Activated T-cell treated with anti-CD3 and anti-CD28 coated beads, Interleukin-2, amount 50 U/mL, for 1 hour (primary cell): Measurements from ENCODE around the gene RPS15A.
A peak's percentile ranks its signal among the peaks of the same experiment; 100 is the strongest.

Source experiments
- DNase-seq: peaks from one replicate; pipeline ENCODE4 v3.0.0-alpha.2; 2020

The RPS15A gene

DNA sequence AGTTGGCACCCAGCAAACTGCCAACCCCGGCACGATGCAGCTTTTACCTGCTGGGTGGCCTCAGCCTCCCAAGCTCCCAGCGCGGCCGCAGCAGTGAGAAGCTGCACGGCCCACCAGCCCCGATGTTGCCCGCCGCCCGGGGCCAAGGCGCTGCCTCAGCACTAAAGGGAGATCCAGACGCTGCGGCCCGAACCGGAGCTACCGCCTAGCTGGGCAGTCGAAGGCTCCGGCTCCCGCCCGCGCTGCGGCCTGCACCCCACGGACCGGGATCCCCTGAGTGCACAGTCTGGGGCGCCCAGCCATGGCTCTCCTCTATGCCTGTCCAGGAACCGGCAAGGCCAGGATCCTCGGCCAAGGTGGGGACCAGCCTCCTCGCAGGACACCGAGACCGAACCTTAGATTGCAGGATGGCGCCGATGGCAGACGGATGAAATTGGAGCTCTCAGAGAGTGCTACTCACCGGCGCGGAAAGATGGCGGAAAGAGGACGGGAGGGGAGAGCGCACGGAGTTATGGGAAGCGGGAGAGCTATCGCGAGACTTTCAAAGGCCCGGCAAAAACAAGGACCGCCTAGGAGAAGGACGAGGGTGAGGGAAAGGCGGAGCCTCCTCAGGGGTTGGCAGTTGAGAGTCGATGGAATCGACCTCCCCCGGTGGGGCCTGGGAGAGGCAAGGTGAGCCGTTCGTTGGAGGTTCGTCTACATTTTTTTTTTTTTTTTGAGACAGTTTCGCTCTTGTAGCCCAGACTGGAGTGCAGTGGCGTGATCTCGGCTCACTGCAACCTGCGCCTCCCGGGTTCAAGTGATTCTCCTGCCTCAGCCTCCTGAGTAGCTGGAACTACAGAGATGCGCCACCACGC is at the start of gene RPS15A:
TSS of gene RPS15A (minus strand) at position 485 of the 857 bp plus-strand sequence. CDS start 1,221 bp downstream, outside the sequence.
- DNase-seq, result peak; percentile 84

DNA sequence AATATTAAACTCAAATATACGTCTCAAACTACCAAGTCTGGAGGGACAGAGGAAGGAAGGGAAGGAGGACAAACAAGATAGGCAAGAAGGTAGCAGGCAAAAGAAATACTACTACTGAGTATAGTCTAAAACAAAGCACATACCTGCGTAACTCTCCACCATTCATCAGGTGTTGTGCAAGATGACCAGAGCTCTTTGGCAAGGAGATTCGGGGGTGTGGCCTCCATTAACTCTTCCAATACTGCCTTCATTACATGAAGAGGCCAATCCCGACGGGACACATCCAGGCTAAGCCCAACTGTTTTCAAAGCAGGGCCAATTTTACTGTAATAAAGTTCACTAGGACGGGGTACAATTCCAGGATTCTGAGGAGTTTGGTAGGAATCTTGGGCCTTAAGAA is 49.4 kb upstream of the RPS15A start:
- no peak for DNase-seq

DNA sequence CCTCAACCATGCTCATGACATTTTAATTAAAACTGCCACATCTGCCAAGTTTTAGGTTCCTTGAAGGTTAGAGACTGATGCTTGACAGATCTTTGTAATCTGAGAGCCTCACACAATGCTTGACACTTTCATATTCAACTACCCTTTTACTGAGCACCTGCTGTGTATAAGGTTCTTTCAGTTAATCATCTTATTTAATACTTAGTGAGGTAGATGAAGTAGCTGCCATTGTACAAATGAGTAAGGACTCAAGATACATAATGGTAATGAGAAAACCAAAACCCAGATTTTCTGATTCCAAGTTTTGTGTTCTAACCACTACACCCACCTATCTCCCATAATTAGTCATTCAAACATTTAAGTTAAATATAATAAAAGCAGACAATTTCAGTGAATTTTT is 46.6 kb upstream of the RPS15A start:
- no peak for DNase-seq

DNA sequence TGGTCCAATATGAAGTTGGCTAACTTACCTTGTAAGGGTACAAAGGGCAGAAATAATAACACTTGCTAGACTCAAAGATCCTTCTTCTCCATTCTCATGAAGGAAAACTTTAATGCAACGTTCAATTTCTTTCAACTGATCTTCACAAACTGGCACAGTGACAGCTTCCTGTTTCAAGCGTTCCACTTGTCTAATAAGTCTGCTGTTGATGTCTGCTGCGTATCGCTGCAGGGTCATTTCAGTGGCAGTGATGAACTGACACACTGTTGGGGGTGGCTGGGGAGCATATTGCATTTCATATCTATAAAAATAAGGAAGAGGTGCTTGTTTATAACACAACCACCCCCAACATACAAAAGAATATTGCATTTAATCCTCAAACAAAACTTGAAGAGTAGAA is 44.7 kb upstream of the RPS15A start:
- DNase-seq, result no peak

DNA sequence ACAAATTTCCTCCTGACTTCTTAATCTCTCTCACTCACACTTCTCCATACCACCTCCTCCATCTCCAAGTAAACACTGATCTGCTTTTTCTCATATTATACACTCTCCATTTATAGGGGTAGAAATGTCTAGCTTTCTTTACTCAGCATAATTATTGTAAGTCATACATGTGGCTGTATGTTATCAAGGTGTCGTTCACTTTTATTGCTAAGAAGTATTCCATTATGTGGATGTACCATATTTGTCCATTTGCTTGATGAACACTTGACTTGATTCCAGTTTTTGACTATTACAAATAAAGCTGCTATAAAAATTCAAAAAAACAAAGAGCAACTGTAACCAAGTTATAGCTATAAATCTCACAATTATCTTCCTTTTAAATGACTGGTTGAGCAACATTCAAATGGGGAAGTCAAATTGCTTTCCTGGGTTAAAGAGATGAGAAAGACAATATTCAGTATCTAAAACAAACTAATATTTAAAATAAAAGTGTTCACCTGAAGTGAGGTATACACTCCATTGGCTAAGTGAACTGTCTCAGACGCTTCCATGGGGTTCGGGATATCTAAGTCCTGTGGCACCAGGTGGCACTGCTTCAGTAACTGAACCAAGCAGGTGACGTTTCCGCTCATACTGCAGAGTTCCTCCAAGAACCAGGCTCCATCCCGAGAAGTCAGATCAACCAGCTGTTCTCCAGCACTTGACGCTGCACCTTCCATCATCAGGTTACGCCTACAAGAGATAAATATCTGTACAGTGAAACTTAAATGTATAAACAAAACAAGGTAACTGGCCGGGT is 43.8 kb upstream of the RPS15A start:
- no peak for DNase-seq

DNA sequence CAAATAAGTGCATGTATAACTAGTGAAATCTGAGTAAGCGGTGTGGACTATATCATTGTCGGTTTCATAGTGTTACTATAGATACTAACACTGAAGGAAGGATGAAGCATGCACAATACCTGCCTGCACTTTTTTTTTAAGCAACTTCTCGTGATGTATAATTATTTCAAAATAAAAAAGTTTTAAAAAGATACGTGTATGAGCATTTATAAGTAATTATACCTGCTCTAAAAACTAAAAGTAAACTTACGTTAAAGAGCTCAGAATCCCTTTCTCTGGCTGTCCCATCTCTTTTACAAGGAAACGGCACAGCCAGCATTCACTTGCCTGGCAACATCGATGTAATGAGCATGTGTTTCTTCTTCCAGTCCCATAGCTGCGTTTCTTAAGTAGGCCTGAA is 42.5 kb upstream of the RPS15A start:
- no peak for DNase-seq

DNA sequence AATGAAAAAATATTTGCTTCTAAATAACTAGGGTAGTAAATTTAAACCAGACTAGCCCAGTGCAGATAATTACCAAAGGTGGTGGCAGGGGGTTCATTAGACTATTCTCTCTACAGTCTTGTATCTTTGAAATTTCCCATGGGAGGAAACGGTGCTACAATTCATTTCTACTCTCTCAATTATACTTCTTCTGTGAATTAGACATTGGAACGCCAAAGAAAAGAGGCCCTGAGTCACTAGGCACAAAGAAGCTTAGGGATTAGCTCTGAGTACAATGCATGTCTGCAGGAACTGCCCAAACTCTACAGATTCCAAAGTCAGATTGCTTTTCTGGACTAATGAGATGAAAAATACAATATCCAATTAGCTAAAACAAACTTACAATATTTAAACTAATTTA is 41.9 kb upstream of the RPS15A start:
- no peak for DNase-seq

DNA sequence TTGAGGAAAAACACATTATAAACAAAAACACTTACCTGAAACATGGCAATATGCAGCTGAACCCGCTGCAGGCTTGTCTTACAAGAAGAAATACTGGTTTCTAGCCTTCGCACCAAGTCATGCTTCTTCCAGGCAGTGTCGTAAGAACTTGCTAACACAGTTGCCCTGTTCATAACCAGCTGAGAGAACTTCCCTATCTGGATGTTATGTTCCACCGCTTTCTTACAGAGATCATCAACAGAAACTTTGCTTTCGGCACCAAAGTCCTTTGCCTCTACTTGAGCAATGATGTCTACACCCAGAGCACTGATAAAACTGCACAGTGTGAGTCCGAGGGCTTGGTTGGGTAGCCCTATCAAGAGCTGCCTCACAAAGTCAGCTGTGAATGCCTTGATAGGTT is 39.1 kb upstream of the RPS15A start:
- no peak for DNase-seq

DNA sequence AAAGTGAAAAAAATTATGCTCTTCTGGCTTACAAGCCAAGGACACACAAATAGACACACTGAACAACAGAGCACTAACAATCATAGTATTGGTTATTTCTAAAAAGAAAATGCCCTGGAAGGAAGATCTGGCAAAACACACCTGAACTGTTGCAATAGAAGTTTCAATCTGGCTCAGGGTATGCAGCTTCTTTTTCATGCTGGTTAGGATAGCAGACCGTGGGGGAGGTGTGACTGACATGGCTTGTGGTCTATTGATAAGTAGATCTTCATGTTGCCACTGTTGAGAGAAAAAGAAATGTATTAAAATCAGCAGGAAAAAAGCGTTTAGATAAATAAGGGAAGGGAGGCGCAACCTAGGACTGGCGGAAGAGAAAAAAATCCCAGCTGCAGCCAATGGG is 37.8 kb upstream of the RPS15A start:
- DNase-seq, result no peak

DNA sequence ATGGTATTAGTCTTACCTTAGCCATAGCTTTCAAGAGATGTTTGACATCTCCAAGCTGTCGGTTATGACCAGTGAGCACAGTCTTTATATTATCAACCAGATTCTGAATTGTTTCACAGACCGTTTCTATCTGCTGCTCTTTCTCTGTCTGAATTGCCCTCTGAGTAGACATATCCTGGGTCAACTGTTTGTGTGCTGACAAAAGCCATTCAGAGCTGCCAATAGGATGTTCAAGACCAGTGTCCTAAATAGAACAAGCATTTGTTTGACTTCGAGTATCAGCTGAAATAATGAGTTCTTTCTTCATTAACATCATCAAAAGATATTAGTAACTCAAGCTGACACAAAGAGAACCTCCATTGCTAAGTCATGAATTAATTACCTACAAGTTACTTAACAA is 26.2 kb upstream of the RPS15A start:
- DNase-seq, result no peak

DNA sequence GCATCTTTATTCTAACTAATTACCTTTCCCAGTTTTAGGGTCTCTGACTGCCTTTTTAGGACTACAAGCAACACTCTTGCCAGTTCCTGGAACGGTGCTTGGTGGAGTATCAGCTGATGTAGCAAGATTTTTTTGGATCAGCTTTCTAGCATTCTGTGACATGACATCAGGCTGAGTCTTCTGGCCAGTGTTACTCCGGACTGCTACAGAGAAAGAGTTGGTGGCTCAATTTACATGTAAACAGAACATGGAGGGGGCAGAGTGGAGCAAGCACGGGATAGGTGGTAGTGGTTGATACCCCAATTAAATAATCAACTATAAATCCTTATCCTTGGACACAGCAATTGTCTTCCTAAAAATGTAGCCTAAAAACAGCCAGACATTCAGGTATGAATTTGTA is 21.8 kb upstream of the RPS15A start:
- DNase-seq, result no peak

DNA sequence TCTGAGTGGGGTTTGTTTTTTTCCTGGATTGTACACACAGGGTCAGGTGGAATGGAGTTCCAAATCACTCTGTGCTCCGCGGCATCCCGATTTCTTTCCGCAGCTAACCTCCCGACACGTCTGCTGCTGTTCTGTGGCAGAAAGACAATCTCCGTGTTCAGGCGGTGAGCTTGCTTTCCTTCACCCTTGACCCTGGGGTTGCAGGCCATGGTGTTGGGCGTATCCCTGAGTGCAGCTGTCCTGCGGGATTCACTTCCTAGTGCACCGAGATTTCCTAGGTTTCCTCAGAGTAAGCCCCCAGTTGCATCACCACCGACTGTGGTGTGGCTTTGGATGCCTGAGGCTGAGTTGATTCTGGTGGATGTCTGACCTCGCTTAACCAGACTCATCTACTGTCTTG is 19.0 kb upstream of the RPS15A start:
- no peak for DNase-seq

DNA sequence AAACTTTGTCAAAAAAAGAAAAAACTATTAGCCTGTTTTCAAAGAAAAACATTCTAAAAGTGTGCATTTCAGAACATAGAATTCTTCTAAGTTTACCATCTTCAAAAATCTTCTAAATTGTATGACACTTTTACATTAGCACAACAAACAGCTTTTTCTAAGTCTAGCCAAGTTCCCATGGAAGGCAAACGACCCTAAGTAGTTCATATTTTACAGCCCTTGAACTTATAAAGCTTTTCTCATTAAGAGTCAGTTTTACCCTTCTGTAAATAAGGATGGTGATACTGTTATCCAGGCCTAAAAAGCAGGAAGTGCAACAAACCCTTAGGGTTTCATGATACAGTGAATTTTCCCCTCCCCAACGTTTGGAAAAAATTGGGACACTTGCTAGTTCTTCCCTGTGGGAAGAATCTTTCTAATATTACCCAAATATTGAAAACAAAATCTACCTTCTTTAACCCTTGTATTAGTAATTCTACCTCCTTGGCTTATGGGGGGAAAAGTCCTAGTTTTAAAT is 15.2 kb upstream of the RPS15A start:
- DNase-seq, result no peak

DNA sequence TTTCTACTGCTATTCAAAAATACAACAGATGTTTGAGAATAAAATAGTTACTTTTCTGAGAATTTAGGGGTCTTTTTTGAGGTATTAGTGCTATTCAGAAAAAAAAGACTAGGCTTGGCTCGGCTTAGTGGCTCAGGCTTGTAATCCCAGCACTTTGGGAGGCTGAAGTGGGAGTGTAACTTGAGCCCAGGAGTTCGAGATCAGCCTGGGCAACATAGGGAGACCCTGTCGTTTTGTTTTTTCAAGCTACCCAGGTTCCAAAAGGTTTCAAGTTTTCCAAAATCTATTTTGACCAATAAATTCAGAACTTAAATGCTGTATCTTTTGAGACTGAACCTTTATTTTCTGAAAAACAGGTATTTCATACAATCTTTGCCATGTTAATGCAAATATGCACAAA is 14.4 kb upstream of the RPS15A start:
- DNase-seq, result no peak

DNA sequence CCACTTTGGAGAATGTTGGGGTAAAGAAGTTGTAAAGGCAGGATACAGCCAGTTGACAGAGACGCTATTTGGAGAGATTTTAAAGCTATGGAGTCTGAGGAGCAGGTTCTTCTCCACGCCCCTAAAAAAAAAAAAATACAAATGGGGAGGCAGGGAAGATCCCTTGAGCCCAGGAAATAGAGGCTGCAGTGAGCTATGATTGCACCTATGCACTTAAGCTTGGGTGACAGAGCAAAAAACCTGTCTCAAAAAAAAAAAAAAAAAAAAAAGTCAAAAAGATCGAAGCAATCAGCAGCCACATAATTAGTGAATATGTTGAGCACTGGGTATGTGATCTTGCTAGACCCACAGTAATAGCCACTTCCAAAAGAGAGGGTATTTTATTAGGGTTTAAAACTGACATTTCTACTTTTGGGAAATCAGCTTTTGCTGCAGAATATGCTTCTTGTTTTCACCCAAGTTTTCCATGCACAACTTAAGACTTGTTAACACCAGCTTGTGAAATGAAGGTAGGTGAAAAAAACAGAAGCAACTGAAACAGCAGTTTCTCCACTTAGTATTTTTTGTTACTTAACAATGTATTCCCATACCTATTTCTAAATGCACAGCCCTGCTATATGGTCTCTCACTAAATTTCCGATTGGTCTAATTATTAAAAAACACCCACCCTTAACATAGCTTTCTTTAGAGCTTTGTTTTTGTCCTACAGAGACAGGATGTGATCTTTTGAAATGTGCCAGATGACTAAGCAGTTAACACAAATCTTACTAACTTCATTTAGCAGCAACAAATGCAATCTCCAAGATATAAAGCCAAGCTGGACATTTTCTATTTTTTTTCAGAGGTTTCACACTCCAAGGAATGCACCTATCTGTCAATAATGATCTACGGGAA is 13.7 kb upstream of the RPS15A start:
- no peak for DNase-seq

DNA sequence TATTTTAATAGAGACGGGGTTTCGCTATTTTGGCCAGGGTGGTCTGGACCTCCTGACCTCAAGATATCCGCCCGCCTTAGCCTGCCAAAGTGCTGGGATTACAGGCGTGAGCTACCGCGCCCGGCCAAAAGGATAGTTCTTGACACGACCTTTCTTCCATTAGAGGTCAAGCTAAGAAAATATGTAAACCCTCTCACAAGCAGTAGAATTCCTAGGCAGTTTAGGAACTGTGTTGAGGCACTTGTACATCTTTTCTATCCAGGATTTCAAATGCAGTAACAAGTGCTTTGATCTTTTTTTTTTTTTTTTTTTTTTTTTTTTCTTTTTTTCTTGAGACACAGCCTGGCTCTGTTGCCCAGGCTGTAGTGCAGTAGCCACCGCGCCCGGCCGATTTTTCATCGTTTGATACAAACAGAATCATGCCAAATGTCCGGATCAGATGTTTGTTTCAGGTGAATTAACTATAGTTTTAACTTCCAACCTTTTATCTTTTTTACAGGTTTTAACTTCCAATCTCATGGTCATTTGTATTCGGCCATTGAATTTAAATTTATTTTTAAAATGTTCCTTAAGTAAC is 12.7 kb upstream of the RPS15A start:
- no peak for DNase-seq

DNA sequence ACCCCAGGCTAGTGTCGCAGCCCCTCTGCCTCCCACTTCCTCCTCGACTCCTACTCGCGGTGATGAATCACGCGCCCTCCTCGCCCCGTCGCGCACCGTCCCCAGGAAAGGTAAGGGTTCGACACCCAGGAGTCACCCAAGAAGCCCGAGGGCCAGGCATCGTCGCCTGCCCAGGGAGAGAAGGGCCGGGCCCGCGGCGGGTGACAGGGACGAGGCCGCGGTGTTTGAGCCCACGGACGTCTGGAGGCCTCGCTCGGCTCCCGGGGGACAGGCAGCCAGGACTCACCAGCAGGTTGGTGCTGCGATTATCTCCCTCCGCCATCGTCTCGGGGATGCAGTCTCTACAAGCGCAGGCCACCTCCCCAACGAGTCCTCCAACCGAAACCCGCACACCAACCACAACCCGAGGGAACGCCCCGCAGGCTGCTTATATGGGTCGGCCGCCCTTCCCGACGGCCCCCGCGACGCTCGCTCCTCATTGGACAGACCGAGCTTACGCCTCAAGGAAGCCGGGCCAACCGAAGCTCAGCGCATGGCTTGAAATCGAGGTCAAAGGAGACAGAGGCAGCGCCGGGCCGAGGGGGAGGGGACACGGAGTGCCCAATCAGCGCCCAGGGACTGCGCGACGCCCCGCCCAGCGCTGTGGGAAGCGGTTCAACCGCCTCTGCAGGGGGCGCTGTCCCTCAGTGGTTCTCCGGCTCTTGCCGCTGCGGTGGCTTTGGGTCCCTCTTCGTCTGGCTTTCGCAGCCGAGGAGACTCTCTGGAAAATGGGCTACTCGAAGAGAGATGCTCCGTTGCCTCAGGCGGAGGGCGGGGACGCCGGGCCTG is 11.2 kb upstream of the RPS15A start, which contains the start of gene ARL6IP1:
TSS of gene ARL6IP1 (minus strand) at position 405 of the 828 bp plus-strand sequence. CDS start at position 322, 83 bp downstream.
- DNase-seq, result peak; percentile 98

DNA sequence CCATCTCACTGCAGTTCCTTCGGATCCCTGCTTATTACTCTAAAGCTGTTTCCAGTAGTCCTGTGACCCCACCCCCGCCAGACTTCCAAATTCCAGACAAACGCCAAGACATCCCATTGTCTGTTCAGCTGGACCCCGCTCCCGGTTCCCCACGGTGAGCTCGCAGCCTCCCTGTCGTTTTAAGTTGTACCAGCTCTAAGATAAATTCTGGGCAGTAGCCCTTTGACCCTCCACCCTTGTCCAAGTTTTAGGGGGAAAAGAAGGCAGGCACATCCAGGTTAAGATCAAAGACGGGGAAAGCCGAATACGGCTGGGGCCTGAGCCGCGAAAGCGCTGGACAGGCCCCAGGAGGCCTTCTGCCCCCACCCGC is 10.6 kb upstream of the RPS15A start:
- no peak for DNase-seq

DNA sequence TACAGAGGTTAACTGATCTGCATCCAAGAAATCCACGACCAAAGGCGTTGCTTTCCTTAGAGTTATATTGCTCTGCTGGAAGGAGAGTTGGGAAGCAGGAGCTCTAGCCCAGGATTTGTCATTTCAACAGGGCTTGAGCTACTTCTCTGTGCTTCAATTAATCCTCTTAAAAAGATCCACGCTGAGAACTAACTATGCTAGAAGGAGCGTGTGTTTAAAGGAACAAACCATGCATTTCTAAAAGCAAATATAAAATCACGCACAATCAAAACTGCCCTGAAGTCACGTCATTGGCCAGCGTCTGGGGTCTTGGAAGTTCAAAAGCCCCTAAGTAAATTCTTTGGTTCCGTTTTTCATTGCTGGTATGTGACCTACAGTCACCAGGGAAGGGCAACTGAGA is 10.2 kb upstream of the RPS15A start:
- DNase-seq, result no peak

DNA sequence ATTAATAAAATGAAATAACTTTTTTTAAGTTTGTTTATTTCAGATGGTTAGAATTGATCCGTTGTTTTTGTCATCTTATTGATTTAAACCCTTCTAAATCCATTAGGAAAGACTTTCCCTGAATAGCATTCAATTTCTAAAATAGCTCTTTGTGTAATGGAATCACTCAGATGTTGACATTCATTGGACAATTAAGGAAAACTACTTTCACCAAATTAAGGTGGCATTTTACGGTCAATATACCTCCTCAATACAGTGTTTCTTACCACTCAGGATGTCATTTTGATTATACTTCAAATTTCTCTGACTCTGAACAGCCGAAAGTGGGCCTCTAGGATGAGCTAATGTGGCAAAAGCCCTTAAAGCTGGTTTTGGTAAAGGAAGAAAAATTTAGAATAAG is 9.4 kb upstream of the RPS15A start:
- DNase-seq, result no peak

DNA sequence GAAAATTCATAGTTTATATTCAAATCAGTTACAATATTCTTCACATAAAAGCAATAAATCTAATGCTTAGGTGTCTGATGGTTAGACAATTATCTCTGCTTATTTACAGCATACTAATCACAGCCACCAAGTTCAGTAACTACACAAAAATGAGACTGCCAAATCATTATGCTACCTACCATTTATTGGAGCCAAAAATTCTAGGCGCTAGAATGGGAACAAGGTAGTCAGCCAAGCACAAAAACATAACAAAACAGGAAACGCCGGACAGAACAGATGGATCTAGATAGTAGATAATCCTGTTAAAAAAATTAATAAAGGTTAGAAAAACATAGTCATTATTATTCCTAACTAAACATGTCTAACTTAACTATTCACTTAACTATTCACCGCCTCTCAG is 7.6 kb upstream of the RPS15A start:
- no peak for DNase-seq

DNA sequence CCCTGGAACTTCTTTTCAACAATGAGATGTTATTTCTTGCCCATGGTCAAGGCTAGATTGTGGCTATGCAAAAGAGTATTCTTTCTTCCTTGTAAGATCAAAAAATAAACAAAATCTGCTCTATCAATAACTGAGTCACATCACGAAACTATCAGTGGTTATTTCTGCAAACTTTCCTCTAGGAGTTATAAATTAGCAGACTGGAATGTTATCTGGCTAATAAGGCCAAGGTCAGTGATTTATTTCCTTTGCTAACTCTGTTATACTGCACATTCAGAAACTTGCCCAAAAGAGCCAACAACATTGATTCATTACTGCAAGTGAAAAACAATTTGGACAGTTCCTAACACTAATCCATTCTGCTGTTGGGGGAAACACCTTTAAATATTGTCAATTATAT is 6.2 kb upstream of the RPS15A start:
- no peak for DNase-seq
